Stimulated activated CD4-positive, alpha-beta T cell treated with anti-CD3 and anti-CD28 coated beads, Interleukin-4, amount 100 ng/mL, for 48 hours (primary cell): ENCODE results near the gene POLG.

Experiments used
- DNase-seq, 2 donors: peaks; one replicate each; pipeline ENCODE4 v3.0.0-alpha.2; 2020; ENCODE audit warnings: low read depth in 2 of 2

POLG gene

DNA sequence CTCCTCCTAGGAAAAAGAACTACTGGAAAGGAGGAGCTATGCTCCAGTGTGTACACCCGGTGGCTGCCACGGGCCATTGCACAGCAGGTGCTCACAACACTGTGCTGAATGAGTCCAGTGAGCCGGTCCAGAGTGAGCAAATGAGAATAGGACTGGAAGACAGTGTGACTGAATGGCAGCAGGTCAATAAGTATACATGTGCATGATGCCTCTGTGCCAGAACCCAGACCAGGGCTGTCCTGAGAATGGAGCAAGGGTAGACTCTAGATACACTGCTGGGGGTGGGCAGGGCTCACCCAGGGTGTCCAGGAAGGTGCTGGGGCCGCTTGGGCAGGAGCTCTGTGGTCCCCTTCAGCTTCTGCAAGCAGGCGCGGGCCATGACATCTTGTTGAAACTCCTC, 8.3 kb downstream of the POLG start:
- no peak for DNase-seq

DNA sequence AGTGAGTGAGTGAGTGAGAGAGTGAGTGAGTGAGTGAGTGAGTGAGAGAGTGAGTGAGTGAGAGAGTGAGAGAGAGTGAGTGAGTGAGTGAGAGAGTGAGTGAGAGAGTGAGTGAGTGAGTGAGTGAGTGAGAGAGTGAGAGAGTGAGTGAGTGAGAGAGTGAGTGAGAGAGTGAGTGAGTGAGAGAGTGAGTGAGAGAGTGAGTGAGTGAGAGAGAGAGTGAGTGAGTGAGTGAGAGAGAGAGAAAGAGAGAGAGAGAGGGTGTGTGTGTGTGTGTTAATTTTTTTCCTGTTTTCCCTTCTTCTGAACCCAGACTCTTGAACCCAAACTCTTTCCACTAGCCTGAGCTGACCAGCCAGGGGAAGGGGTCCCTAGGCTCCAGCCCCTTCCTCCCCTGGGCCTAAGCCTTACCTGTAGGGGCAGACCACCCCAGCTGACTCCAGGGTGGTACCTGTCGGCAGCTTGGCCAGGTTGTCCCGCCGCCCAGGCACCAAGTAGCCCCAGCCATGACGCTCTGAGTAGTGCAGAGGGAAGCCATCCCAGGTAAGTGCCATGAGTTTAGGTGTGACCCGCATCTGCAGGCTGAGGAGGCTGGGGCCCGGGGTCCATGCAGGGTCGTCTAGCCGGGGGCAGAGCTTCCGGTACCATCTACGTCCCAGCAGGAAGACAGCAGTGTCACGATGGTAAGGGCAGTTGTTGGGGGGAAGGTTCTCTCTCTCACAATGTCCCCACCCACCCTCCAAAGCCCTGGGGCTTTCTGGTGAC, 9.4 kb downstream of the POLG start:
- DNase-seq = no peak

DNA sequence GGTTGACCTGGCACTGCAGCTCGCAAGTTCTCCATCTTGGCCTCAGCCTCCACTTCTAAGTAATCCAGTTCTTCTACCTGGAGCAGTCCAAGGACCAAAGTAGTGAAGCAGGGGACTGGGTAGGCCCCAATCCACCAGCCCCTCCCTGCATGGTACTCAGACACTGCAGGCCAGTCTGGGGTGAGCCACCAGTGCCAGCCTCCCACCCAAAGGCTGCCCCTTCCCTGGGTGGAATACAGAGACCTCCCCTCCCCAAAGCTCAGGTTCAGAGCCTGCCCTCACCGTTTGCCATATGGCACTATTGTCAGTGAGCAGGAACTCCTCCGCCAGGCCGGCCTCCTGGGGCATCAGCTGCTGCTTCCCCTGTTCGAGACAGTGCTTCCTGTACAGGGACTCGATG, 10.8 kb downstream of the POLG start:
- no peak for DNase-seq

DNA sequence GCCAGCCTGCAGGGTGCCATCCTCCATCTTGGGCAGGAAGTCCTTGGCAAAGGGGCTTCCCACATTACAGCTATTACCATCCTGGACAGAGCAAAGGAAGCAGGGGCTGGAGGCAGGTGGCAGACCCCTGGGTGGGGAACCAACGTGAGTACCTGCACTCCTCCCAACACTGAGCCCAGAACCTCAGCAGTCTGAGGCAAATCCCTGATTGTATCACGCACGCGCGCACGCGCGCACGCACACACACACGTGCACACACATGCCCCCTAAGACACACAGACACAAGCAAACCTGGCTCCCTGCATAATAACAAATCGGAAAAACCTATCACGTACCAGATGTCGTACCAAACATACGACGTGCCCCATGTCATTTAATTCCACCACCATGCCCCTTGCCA, 11.8 kb downstream of the POLG start:
- DNase-seq = no peak

DNA sequence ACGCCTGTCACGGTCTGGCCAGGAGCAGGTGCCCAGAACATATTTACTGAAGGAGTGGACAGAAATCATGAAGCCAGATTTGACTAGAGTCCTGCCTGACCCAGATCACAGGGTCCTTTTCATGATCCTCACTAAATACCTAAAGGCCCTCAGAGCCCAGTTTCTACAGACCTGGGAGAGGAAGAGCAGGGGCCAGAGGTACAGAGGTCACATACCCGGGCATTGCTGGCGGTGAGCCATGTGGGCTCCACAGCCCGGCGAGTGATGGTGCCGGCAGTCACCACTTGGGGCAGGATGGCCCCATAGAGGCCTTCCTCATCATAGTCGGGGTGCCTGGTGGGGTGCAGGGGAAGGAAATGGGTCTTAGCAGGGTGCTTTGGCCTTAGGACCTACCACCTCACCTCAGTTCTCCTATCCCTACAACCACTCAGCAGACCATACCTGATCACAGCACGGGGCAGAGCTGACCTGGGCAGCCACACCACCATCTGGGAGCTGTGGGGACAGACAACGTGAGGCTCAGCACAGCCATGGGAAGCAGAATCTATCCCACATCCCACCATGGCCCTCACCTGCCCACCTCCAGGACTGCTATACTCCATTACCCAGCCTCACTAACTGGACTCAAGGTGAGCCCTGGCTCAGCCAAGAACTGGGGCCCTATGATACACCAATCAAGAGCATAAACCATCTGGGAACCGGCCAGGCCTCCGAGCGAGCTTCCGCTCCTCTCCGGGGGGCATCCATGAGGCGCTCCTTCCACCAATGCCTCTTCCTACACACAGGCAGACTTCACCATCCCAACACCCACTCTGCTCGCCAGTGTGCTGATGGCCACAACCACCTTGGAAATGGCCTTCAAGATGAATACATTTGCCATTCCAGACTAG, 12.9 kb downstream of the POLG start:
- DNase-seq = no peak

DNA sequence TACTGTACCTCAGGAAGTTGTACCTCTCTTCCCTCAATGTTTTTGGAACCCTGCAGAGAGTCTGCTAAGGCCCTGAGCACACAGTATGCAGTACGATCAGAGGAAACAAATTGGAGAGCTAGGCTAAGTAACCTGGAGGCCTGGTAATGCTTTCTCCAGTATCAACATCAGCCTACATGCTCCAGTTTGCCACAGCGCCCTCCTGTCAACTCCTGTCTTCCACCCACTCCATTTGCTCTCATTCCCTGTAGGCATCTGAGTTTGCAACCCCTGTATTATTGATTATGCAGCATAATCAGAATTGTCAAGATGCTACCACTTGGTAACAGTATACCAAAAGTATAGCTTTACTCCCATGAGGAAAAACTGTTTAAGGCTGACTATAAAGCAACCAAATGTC, 14.4 kb downstream of the POLG start:
- DNase-seq = no peak

DNA sequence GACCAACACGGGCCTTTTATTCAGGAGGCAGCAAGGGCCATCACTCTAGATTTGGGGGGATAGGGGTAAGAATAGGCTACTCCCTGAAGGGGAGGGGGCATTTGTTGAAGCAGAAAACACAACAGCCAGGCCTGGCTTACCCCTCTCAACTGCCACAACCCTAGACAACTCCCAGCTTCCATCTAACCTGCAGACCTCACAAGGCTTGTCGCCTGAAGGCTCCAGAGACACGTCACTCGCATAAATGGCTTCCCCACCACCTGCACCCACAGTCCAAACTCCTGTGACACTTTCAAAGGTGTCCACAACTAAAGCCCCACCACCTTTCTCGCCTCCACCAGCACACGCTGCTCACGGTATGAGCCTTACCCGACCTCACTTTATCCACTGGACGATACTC, 14.9 kb downstream of the POLG start:
- DNase-seq = no peak

DNA sequence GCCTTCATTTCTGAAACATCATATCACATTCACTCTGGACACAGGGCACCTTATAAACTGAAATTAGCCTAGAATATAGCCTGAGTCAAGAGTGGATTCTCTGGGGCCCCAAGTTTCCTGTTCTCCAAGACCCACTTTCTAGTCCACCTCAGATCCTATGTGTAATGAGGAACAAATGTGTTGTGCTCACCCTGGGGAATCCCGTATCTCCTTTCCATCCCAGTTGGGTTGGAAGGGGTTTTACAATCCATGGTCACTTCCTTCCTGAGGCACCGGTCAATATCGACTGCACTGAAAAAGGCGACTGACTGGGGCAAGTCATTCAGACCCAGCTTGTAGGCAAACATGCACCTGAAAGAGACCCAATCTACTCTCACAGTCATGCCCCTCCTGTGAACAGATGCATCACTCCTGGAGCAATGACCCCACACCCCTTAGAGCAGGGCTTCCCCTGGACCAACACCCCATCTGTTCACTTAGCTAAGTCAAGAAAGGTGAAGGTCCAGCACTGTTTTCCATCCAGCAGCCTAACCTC, 17.4 kb downstream of the POLG start:
- no peak for DNase-seq

DNA sequence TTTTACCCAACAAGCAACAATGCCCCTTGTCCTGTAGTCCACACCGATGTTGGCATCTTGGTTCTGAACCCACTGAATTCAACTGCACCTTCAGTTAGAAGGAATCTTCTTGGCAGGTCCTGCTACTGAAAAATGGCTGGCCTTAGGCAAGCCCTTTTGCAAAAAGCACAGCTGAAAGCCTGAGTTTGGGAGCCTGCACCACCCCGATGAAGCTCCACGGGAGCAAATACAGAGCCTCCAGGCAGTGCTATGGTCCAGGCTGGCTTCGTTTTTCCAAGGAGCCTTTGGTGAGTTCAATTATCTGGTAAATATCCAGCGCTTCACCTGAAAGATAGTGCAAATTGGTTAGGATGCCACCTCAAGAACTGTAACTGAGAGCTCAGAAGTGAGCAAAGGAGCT, 18.1 kb downstream of the POLG start:
- DNase-seq = no peak

DNA sequence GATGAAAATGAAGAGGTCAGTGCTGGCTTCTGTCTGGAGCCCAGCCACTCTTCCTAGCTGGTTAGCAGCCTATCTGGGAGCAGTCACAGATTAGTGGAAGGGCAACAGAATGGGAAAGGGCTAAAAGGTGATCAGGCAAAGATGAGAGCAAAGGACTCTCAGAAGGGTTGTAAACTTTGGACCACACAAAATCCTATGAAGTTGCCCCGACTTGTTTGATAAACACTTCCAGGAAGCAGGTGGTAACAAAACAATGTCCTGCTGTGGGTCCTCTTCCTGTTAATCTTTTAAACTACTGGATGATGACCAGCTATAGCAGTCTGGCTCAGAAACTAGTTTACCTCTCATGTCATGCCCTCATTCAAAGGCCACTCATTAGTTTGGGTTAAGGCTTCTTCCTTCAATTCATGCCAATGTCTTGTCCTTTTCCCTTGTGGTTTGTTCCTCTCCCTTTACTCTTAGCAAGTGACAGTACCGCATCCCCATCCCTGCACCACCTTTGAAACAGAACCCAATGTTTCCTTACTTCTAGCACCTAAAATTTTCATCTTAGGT, 19.2 kb downstream of the POLG start:
- DNase-seq = no peak

DNA sequence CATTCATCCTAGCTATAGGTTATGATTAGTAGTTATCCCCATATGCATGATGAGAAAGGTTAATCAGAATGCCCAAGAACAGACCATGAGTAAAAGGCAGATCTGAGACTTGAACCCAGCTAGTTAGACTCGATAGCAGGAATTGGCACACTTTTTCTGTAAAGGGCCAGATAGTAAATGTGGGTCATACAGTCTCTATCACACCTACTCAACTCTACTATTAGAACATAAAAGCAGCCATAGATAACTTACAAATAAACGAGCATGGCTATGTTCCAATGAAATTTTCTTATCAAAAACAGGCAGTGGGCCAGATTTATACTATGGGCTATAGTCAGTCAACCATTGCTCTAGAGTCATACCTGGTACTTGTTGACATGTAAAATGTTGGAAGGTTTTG, 24.6 kb downstream of the POLG start:
- DNase-seq = no peak

DNA sequence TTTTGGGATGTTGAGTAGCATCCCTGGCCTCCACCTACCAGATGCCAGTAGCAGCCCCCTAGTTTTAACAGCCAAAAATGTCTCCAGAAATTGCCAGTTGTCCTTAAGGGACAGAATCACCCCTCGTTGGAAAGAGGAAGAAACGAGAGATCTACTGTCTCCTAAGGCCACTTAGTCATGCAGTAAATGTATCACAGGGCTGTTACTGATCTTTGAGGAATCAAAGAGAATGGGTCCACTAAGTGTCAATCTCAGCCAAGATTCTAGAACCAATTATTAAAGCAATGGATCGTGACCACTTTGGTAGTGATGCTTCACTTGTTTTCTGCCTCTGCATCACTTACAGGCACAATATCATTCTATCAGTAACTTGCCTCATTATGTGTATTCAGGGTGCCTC, 26.4 kb downstream of the POLG start:
- DNase-seq = no peak

DNA sequence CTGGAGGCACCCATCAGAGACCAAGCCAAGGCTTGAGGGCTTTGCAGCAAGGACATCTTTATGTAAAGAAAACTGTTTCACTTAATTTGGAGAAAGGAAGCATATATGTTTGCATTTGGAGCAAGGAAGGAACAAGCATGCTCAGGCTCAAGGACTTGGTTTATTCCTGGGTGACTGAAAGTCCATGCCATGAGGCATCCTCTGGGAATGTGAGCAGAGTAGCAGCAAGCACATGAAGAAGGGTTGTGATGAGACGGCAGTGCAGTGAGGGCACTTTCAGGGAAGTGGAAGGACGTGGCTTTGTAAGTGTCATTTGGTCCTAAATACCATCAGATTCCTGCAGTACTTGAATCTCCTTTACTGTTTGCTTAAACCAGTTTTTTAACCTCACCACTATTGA, 26.8 kb downstream of the POLG start:
- no peak for DNase-seq

DNA sequence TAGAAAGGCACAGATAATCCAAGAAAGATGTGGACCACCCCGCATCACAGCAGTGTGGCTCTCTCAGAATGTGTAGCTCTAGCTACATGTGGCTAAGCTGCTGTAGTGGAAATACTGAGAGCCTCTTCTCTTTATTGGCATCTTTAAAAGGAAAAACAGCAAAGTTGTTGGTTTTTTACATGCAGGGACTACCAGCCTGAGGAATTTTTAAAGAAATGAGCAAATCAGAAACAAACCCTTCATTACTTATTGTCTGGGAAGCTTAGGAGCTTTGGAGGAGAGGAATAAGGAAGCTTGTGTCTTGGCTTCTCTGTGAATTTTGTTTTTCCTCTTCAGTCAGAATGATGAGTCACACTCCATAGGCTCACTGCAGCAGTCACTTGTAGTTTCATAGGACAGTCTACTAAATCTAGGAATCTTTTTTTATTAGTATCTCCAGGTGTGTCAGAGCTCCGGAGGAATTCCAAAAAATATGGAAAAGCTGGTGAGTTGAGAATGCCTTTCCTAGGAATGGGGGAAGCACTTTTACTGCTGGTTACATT, 27.5 kb downstream of the POLG start:
- DNase-seq = no peak

DNA sequence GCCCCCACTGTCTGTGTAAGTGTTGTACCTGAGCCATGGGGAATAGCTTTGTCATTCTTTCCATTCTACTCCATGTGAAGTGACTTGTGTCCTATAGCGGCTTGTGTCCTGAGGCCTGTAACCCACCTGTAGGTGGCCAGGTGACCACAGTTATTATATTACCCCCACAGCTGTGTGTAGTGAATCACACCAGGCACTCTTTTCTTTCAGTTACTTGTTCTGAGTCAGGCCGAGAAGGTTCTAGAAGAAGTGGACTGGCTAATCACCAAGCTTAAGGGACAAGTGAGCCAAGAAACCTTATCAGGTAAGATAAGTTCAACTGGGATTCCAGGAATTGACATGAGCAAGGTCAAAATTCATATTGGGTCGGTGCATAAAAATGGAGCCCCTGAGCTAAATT, 29.2 kb downstream of the POLG start:
- DNase-seq = no peak

DNA sequence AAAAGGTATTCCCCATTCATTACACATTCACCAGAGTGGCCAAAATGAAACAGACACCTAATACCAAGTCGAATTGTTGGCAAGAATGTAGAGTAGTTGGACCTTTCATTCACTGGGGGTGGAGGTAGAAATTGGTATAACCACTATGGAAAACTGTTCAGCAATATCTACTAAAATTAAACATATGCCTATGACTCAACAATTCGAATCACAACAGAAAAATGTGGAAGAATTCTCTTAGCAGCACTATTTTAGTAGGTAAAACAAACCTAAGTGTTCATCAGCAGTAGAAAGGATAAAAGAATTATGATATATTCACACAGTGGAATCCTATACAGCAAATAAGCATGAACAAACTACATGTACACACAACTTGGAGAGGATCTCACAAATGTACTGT, 30.6 kb downstream of the POLG start:
- DNase-seq = no peak

DNA sequence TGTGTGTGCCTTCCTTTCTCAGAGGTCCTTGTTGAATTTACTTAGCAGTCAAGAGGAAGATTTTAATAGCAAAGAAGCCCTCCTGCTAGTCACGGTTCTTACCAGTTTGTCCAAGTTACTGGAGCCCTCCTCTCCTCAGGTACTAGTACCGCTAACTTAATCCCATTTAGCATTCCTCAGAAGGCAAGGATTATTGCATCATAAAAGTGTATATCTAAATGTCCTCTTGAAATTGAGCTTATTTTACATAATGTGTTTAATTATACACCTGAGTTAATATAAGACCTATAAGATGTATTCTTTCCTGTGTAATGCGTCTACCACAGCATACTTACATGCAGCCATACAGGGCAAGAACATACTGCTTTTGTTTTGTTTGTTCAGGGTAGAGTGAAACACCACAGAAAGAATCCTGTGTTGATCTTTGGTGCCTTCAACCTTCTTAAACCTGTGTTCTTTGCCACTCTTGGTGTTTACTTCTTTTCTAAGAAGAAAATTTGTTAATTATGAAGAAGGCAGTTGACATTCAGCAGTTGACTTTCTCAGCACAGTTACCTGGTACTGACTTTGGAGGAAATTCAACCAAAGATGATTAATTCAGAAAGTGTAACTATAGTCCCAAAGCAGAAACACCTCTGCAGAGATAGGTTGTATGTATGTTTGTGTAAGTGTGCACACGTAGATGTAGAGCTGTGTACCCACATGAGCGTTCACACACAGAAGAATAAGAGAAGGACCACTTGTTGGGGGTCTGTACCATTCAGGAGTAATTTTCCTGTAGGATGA, 33.1 kb downstream of the POLG start:
- DNase-seq = no peak

DNA sequence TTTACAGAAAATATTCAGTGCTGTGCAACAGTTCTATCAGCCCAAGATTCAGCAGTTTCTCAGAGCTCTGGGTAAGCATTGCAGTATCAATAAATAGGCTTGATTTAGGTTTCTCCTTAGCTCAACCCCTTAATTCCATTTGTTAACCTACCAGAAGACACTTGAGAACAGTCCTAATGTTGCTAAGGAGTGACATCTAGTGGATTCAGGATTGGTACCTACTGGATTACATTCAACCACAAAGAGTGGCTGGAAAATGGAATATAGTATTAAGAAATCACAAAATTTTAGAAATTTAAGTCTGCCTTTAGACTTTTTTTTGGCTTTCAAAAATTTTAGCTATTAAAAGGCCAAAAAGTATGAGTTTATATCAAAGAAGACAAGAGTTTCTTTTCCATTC, 34.7 kb downstream of the POLG start:
- DNase-seq = no peak

DNA sequence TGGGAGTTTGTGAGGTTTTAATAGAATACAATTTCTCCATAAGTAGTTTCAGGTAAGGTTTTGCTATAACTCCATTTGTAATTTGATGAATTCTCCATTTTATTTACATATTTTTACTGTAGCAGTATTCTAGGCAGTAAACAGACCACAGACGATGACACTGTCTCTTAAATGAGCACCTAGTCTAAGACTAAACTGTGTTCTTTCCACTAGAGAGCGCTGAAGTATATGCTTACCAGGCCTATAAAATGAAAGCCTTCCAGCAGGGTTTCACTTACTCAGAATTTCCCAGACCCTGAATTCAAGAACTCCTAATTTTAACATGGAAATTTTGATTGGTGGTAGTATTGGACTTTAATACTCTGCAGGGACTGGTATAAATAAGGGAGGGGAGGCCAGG, 41.6 kb downstream of the POLG start:
- no peak for DNase-seq

DNA sequence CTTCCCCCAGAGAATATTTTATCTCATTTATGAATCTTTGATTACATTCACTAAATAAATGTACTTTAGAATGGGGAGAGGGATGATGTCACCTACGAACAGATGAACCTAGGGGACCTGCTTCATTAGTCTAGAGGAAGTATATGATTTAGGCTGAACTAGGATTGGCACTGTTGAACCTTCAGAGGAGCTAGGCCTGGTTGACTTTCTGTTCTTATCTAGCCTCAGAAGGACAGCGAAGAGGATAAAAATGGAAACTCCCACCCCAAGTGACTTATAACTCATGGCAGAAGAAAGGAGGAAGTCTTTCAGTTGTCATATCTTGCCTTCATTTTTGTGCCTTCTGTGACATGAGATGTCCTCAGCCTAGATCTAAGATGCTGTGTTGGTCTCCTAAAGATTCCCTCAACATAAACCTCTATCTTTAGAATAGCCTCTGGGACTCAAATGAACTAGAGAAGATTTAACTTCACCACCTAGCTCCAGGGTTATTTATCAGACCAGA, 42.6 kb downstream of the POLG start:
- DNase-seq = no peak

DNA sequence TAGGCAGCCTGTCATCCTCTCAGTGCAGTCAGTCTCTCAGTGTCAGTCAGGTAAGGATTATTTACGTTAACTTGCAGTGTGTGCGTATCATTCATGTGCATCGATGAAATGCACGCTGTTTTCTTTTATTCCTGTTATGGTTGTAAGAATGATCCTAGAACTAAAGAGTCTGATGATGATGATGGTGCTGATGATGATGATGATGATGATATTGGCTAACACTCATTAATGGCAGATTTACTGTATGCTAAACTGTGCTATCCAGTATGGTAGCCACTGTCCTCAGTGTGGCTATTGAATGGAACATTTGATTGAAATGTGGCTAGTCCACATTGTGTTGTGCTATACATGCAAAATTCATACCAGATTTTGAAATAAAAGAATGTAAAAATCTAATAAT, 51.4 kb downstream of the POLG start:
- DNase-seq = no peak
